HCT116 (cell line): ENCODE measurements around the gene SH3RF2. TPM values are rescaled to one million over a fixed set of nuclear protein-coding genes. Genes with fewer than 3 reads are reported as not detected.

ENCODE experiments used
- ATAC-seq: fragments of 200-7000 bp; cut with Tn5 transposase; 2 replicates; pipeline ENCODE4 v1.9.1; 2020; ENCODE audit warnings: mild to moderate bottlenecking, moderate library complexity
- BruUV-seq: library from RNA; stranded (reverse); fragments of 400-500 nt; replicated peaks from 2 replicates; lab custom pipeline; 2021; lab: Mats Ljungman, UMichigan
- CTCF ChIA-PET: fragments of 300-600 bp; sonication (Branson Sonifier 250); formaldehyde crosslinking; loops from one replicate; lab custom pipeline; 2021; ENCODE audit warnings: antibody characterized with exemption; lab: Charles Lee
- POLR2A ChIA-PET: fragments of 300-600, 350-600 bp; sonication (Branson Sonifier 250); formaldehyde crosslinking; loops from one replicate; lab custom pipeline; 2021; ENCODE audit warnings: antibody characterized with exemption; lab: Charles Lee
- RAD21 ChIA-PET, 2 experiments: fragments of 300-600 bp; sonication (Branson Sonifier 250); formaldehyde crosslinking; loops; one replicate each; lab custom pipeline; 2023; ENCODE audit warnings: low total read pairs in 2 of 2; ENCODE audit not compliant: uncharacterized antibody in 2 of 2, unreplicated experiment in 2 of 2, low non-redundant PET in 1 of 2; lab: Charles Lee
- DNase-seq: peaks from one replicate; pipeline ENCODE4 v3.0.0-alpha.2; 2010; ENCODE audit warnings: low read depth, low spot score
- H2AFZ ChIP-seq: fragments of 200-600 bp; shearing (Covaris generic), sonication (generic); 2 replicates; pipeline ENCODE4 v1.6.1; 2017; ENCODE audit warnings: low read depth, mixed run types, mixed read lengths, antibody characterized with exemption, low read length; ENCODE audit not compliant: poor library complexity, severe bottlenecking
- H3K27ac ChIP-seq: 2 replicates; pipeline ENCODE4 v1.5.1; 2012; ENCODE audit warnings: low read depth, low read length
- H3K27me3 ChIP-seq: fragments of 200-600 bp; sonication (generic); 2 replicates; pipeline ENCODE4 v1.6.1; 2016; ENCODE audit warnings: mixed run types, low read length, mixed read lengths; ENCODE audit not compliant: insufficient read depth
- H3K36me3 ChIP-seq, 2 experiments: fragments of 200-500 bp in 1 of 2; fragments of 200-600 bp in 1 of 2; sonication (Bioruptor generic) in 1 of 2; sonication (generic) in 1 of 2; 2 replicates each; pipeline versions ENCODE4 v1.5.1 to v1.6.1; 2014 to 2016; ENCODE audit warnings: low read length in 2 of 2, inconsistent platforms in 1 of 2, mixed read lengths in 1 of 2, mixed run types in 1 of 2; ENCODE audit not compliant: insufficient read depth in 2 of 2, control insufficient read depth in 1 of 2
- H3K4me1 ChIP-seq, 2 experiments: fragments of 200-600 bp in 1 of 2; sonication (generic) in 1 of 2; 2 replicates each; pipeline versions ENCODE4 v1.5.1 to v1.6.1; 2012 to 2017; ENCODE audit warnings: low read length in 2 of 2, inconsistent platforms in 1 of 2, mild to moderate bottlenecking in 1 of 2, mixed read lengths in 1 of 2, mixed run types in 1 of 2, moderate library complexity in 1 of 2; ENCODE audit not compliant: insufficient read depth in 2 of 2, control insufficient read depth in 1 of 2
- H3K4me2 ChIP-seq: fragments of 200-600 bp; sonication (generic); 2 replicates; pipeline ENCODE4 v1.6.1; 2017; ENCODE audit warnings: mixed run types, low read length, mixed read lengths
- H3K4me3 ChIP-seq, 2 experiments: fragments of 200-600 bp in 1 of 2; sonication (generic) in 1 of 2; replicated peaks in 1 of 2; 2 replicates each; pipeline ENCODE4 v1.5.1; 2011 to 2016; ENCODE audit warnings: low read length in 2 of 2, control low read depth in 1 of 2, low read depth in 1 of 2, mild to moderate bottlenecking in 1 of 2, mixed read lengths in 1 of 2, mixed run types in 1 of 2
- H3K79me2 ChIP-seq: fragments of 200-600 bp; sonication (generic); 2 replicates; pipeline ENCODE4 v1.6.1; 2017; ENCODE audit warnings: mild to moderate bottlenecking, mixed run types, low read length, moderate library complexity, mixed read lengths; ENCODE audit not compliant: insufficient read depth
- H3K9ac ChIP-seq: fragments of 200-600 bp; sonication (generic); 2 replicates; pipeline ENCODE4 v1.6.1; 2016; ENCODE audit warnings: low read length, mixed read lengths
- H3K9me2 ChIP-seq: fragments of 200-600 bp; sonication (generic), shearing (Covaris generic); 2 replicates; pipeline ENCODE4 v1.6.1; 2017; ENCODE audit warnings: mixed run types, mild to moderate bottlenecking, moderate library complexity; ENCODE audit not compliant: insufficient read depth
- H3K9me3 ChIP-seq, 2 experiments: fragments of 200-500 bp in 1 of 2; fragments of 200-600 bp in 1 of 2; sonication (Bioruptor generic) in 1 of 2; sonication (generic) in 1 of 2; 2 replicates each; pipeline ENCODE4 v1.6.1; 2014 to 2017; ENCODE audit warnings: low read length in 2 of 2, mixed read lengths in 2 of 2, inconsistent platforms in 1 of 2, low read depth in 1 of 2, mild to moderate bottlenecking in 1 of 2, mixed run types in 1 of 2, moderate library complexity in 1 of 2; ENCODE audit not compliant: control insufficient read depth in 1 of 2, insufficient read depth in 1 of 2
- H4K20me1 ChIP-seq: fragments of 200-600 bp; sonication (generic), shearing (Covaris generic); 2 replicates; pipeline ENCODE4 v1.6.1; 2017; ENCODE audit warnings: mixed run types, mild to moderate bottlenecking, moderate library complexity; ENCODE audit not compliant: insufficient read depth
- CBX3 ChIP-seq: IDR thresholded peaks from 2 replicates; pipeline ENCODE4 v1.6.1; 2012; ENCODE audit warnings: low read depth
- CEBPB ChIP-seq: IDR thresholded peaks from 2 replicates; pipeline ENCODE4 v1.6.1; 2012; ENCODE audit warnings: low read depth
- EGR1 ChIP-seq: IDR thresholded peaks from 2 replicates; pipeline ENCODE4 v1.6.1; 2012; ENCODE audit warnings: low read depth
- ELF1 ChIP-seq: IDR thresholded peaks from 2 replicates; pipeline ENCODE4 v1.6.1; 2012; ENCODE audit warnings: low read depth, borderline replicate concordance
- EZH2 ChIP-seq: fragments of 200-600 bp; sonication (generic); IDR thresholded peaks from 2 replicates; pipeline ENCODE4 v1.6.1; 2017; ENCODE audit warnings: antibody characterized with exemption, mixed run types
- EZH2phosphoT487 ChIP-seq: fragments of 200-600 bp; IDR thresholded peaks from 2 replicates; pipeline ENCODE4 v1.6.1; 2018; ENCODE audit warnings: antibody characterized with exemption, borderline replicate concordance
- FOSL1 ChIP-seq: IDR thresholded peaks from 2 replicates; pipeline ENCODE4 v1.6.1; 2012; ENCODE audit warnings: low read depth
- JUND ChIP-seq: IDR thresholded peaks from 2 replicates; pipeline ENCODE4 v1.6.1; 2012
- POLR2A ChIP-seq: IDR thresholded peaks from 2 replicates; pipeline ENCODE4 v1.7.0; 2011; ENCODE audit warnings: borderline replicate concordance; ENCODE audit not compliant: insufficient read depth, insufficient read length; ENCODE audit errors: extremely low read depth
- POLR2AphosphoS5 ChIP-seq: IDR thresholded peaks from 2 replicates; pipeline ENCODE4 v1.6.1; 2011; ENCODE audit warnings: mild to moderate bottlenecking, low read depth, low read length, moderate library complexity
- RAD21 ChIP-seq: IDR thresholded peaks from 2 replicates; pipeline ENCODE4 v1.6.1; 2012; ENCODE audit warnings: low read depth, mild to moderate bottlenecking
- SIN3A ChIP-seq: IDR thresholded peaks from 2 replicates; pipeline ENCODE4 v1.6.1; 2012; ENCODE audit warnings: low read depth
- SP1 ChIP-seq: IDR thresholded peaks from 2 replicates; pipeline ENCODE4 v1.6.1; 2012; ENCODE audit warnings: low read depth
- TCF7L2 ChIP-seq: IDR thresholded peaks from 2 replicates; pipeline ENCODE4 v1.7.0; 2011; ENCODE audit warnings: borderline replicate concordance, inconsistent platforms; ENCODE audit not compliant: insufficient read depth, insufficient read length; ENCODE audit errors: extremely low read depth
- YY1 ChIP-seq: IDR thresholded peaks from 2 replicates; pipeline ENCODE4 v1.6.1; 2011; ENCODE audit warnings: low read length, low read depth, moderate library complexity, mild to moderate bottlenecking; ENCODE audit not compliant: insufficient replicate concordance; ENCODE audit errors: extremely low read depth
- ZFX ChIP-seq: fragments of 450-650 bp; IDR thresholded peaks from 2 replicates; pipeline ENCODE4 v1.6.1; 2017
- intact Hi-C: fragments of 100-400 bp; cut with micrococcal nuclease; formaldehyde crosslinking; loops from 2 replicates; pipeline ENCODE4 v1.10.0; 2022
- total RNA-seq: library from RNA; stranded (reverse); gene quantifications from one replicate; pipeline ENCODE4 v1.2.1, GENCODE V29; 2021; ENCODE audit not compliant: unreplicated experiment
- TF ChIP-seq, protein P1 (sequence below), 3 experiments: fragments of 200-600 bp in 1 of 3; sonication (generic) in 1 of 3; IDR thresholded peaks in 2 of 3; conservative IDR thresholded peaks in 1 of 3; 2 replicates each; pipeline ENCODE4 v1.5.1; 2012 to 2017; ENCODE audit warnings: low read depth in 2 of 3, low read length in 2 of 3, antibody characterized with exemption in 1 of 3, borderline replicate concordance in 1 of 3, control low read depth in 1 of 3, mild to moderate bottlenecking in 1 of 3, mixed read lengths in 1 of 3, mixed run types in 1 of 3, moderate library complexity in 1 of 3; ENCODE audit not compliant: insufficient read depth in 1 of 3
- TF ChIP-seq, protein P2 (sequence below): IDR thresholded peaks from 2 replicates; pipeline ENCODE4 v1.6.1; 2012; ENCODE audit warnings: low read depth
- TF ChIP-seq, protein P3 (sequence below): IDR thresholded peaks from 2 replicates; pipeline ENCODE4 v1.6.1; 2012
- TF ChIP-seq, protein P4 (sequence below): IDR thresholded peaks from 2 replicates; pipeline ENCODE4 v1.6.1; 2011; ENCODE audit warnings: mild to moderate bottlenecking, low read length, moderate library complexity; ENCODE audit not compliant: insufficient replicate concordance; ENCODE audit errors: extremely low read depth

The SH3RF2 gene
- total RNA-seq, 1 experiment from 2014 or later = 14.3 TPM

DNA sequence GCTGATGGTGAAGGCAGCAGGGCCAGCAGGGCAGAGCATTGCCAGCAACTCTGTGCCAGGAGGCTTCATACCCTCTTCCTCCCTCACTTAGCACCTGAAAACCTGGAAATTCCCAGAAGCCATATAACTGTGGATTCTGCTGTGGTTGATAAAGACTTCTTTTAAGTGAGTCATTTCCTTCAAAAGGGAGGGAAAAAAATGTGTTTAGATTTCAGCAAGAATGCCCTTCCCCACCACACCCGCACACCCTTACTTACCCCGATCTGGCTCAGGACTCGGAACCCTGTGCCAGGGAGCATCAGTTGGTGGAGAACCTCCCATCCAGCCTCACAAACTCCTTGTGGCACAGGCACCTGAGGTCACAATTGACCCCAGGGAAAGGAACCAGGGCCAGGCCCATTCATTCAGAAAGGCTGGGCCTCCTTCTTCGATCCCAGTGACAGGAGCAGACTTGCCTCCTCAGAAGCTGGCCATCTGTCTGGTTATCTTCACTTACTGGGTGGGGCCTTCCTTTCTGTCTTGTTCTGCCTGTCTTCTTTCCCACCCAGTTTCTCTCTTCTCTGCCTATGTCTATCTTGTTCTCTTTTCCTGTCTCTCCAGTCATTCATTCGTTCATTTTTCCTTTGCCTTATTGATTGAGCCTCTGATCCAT is 106.4 kb downstream of the SH3RF2 start:
- ATAC-seq = peak; percentile 64
- ChIA-PET CTCF (no interaction called here), POLR2A (no interaction called here), RAD21 (interaction anchor here in 1 of 2 experiments (1.2 kb wide), 1 partner anchor 134 kb away, joined by 4 read pairs; no protein-coding TSS in a partner anchor)
- no TSS peak for BruUV-seq
- Histone ChIP-seq H3K9me3 (no peaks in the 10 kb centered on the region), H3K9ac (peak overlapping the region; percentile 28), H3K27ac (peak overlapping the region; percentile 40), H2AFZ (no peak overlapping the region), H3K36me3 (no peaks in the 10 kb centered on the region; a peak in 1 of 4 replicates), H3K79me2 (no peaks in the 10 kb centered on the region), H4K20me1 (no peaks in the 10 kb centered on the region), H3K27me3 (no peaks in the 10 kb centered on the region), H3K4me3 (peak overlapping the region in 1 of 2 experiments; percentile 20; a peak in 2 of 4 replicates), H3K4me1 (peaks cover 30 to 41% of the 10 kb centered on the region in 2 experiments), H3K4me2 (peak overlapping the region; percentile 68), H3K9me2 (no peaks in the 10 kb centered on the region)
- intact Hi-C loops = no loop called here
- DNase-seq = peak; percentile 27
- TF ChIP-seq ELF1 = no peak
- TF ChIP-seq EZH2phosphoT487 = no peak
- TF ChIP-seq, protein P1, sequence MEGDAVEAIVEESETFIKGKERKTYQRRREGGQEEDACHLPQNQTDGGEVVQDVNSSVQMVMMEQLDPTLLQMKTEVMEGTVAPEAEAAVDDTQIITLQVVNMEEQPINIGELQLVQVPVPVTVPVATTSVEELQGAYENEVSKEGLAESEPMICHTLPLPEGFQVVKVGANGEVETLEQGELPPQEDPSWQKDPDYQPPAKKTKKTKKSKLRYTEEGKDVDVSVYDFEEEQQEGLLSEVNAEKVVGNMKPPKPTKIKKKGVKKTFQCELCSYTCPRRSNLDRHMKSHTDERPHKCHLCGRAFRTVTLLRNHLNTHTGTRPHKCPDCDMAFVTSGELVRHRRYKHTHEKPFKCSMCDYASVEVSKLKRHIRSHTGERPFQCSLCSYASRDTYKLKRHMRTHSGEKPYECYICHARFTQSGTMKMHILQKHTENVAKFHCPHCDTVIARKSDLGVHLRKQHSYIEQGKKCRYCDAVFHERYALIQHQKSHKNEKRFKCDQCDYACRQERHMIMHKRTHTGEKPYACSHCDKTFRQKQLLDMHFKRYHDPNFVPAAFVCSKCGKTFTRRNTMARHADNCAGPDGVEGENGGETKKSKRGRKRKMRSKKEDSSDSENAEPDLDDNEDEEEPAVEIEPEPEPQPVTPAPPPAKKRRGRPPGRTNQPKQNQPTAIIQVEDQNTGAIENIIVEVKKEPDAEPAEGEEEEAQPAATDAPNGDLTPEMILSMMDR (IDR thresholded peaks at IDR 0.05 in 2 of 3, conservative IDR thresholded peaks at IDR 0.05 in 1 of 3; ENCODE audit: borderline replicate concordance in 1 of 3, insufficient read depth in 1 of 3, low read depth in 2 of 3, low read length in 2 of 3) = no peak
- TF ChIP-seq RAD21 = 0 out of 2 replicates have a peak, but pooled peaks have one; percentile 3
- no peak for TF ChIP-seq POLR2A
- TF ChIP-seq, protein P2, sequence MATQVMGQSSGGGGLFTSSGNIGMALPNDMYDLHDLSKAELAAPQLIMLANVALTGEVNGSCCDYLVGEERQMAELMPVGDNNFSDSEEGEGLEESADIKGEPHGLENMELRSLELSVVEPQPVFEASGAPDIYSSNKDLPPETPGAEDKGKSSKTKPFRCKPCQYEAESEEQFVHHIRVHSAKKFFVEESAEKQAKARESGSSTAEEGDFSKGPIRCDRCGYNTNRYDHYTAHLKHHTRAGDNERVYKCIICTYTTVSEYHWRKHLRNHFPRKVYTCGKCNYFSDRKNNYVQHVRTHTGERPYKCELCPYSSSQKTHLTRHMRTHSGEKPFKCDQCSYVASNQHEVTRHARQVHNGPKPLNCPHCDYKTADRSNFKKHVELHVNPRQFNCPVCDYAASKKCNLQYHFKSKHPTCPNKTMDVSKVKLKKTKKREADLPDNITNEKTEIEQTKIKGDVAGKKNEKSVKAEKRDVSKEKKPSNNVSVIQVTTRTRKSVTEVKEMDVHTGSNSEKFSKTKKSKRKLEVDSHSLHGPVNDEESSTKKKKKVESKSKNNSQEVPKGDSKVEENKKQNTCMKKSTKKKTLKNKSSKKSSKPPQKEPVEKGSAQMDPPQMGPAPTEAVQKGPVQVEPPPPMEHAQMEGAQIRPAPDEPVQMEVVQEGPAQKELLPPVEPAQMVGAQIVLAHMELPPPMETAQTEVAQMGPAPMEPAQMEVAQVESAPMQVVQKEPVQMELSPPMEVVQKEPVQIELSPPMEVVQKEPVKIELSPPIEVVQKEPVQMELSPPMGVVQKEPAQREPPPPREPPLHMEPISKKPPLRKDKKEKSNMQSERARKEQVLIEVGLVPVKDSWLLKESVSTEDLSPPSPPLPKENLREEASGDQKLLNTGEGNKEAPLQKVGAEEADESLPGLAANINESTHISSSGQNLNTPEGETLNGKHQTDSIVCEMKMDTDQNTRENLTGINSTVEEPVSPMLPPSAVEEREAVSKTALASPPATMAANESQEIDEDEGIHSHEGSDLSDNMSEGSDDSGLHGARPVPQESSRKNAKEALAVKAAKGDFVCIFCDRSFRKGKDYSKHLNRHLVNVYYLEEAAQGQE = no peak
- TF ChIP-seq, protein P3, sequence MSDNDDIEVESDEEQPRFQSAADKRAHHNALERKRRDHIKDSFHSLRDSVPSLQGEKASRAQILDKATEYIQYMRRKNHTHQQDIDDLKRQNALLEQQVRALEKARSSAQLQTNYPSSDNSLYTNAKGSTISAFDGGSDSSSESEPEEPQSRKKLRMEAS = peak; percentile 49; the same call in 1 of the 2 replicates
- TF ChIP-seq ZFX = no peak
- no peak for TF ChIP-seq POLR2AphosphoS5
- no peak for TF ChIP-seq EZH2
- TF ChIP-seq, protein P4, sequence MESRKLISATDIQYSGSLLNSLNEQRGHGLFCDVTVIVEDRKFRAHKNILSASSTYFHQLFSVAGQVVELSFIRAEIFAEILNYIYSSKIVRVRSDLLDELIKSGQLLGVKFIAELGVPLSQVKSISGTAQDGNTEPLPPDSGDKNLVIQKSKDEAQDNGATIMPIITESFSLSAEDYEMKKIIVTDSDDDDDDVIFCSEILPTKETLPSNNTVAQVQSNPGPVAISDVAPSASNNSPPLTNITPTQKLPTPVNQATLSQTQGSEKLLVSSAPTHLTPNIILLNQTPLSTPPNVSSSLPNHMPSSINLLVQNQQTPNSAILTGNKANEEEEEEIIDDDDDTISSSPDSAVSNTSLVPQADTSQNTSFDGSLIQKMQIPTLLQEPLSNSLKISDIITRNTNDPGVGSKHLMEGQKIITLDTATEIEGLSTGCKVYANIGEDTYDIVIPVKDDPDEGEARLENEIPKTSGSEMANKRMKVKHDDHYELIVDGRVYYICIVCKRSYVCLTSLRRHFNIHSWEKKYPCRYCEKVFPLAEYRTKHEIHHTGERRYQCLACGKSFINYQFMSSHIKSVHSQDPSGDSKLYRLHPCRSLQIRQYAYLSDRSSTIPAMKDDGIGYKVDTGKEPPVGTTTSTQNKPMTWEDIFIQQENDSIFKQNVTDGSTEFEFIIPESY = no peak
- TF ChIP-seq CEBPB = no peak
- no peak for TF ChIP-seq YY1
- peak; percentile 60 for TF ChIP-seq SP1
- no peak for TF ChIP-seq SIN3A
- TF ChIP-seq EGR1 = no peak
- 0 out of 2 replicates have a peak, but pooled peaks have one; percentile 23 for TF ChIP-seq CBX3
- TF ChIP-seq FOSL1 = peak; percentile 69
- TF ChIP-seq JUND = peak; percentile 52
- TF ChIP-seq TCF7L2 = no peak
